Erythroblast (primary cell): ENCODE results near the gene FGF14.

Experiments
- GATA1 ChIP-seq: IDR thresholded peaks from 2 replicates; pipeline ENCODE4 v1.6.1; 2011; ENCODE audit warnings: low read depth, mild to moderate bottlenecking, control low read depth, low read length, moderate library complexity
- POLR2A ChIP-seq: IDR thresholded peaks from 2 replicates; pipeline ENCODE4 v1.6.1; 2011; ENCODE audit warnings: mild to moderate bottlenecking, low read length

- TF ChIP-seq POLR2A (no peak), GATA1 (no peak)
Measured at GRCh38 chr13:102071711-102072110, 330.1 kb downstream of the FGF14 start.
